AG09319 (cell line): ENCODE measurements around the gene MOGAT1.

ENCODE experiments used
- DNase-seq: peaks from one replicate; pipeline ENCODE4 v3.0.0-alpha.2; 2010; ENCODE audit warnings: low read depth; ENCODE audit errors: extremely low read depth
- TF ChIP-seq, protein P1 (sequence below): IDR thresholded peaks from 2 replicates; pipeline ENCODE4 v1.5.1; 2011; ENCODE audit warnings: low read depth, mild to moderate bottlenecking, inconsistent platforms, low read length, moderate library complexity

MOGAT1 gene

DNA sequence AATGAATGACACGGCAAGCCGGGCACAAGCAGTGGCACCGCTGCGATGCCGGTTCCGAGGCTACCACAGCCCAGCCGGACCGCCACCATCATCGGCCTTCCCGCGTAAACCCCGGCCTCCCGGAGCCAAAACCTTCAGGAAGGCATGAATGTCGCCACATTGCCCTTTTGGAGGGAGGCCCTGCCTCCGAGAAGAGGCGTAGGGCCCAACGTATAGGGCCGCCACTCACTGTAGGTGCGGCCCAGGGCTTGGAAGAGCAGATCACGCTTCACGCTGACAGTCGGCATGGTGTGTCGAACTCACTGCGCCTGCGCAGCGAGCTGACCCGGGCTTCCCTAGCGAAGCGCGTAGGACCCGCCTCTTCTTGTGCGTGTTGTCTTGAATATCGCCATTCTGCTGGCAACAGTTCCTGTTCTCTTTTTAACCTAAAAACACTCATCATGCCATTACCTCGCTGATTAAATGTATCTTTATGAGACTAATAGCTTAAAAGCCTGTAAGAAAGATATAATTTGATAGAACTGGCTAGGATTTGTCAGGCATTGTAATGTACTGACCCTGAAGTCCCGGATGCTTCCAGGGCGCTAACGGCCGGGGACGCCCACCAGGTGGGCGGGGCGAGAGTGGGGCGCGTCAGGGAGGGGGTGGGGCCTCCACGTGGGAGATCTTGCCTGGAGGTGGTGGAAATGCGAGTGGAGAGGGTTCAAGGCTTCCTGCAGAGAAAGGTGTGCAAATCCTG is 15.5 kb upstream of the MOGAT1 start, which contains the start of gene FARSB:
Gene FARSB (minus strand): TSS at position 306 of the 739 bp plus-strand sequence. CDS start 19 bp downstream, at position 287.
- TF ChIP-seq, protein P1, sequence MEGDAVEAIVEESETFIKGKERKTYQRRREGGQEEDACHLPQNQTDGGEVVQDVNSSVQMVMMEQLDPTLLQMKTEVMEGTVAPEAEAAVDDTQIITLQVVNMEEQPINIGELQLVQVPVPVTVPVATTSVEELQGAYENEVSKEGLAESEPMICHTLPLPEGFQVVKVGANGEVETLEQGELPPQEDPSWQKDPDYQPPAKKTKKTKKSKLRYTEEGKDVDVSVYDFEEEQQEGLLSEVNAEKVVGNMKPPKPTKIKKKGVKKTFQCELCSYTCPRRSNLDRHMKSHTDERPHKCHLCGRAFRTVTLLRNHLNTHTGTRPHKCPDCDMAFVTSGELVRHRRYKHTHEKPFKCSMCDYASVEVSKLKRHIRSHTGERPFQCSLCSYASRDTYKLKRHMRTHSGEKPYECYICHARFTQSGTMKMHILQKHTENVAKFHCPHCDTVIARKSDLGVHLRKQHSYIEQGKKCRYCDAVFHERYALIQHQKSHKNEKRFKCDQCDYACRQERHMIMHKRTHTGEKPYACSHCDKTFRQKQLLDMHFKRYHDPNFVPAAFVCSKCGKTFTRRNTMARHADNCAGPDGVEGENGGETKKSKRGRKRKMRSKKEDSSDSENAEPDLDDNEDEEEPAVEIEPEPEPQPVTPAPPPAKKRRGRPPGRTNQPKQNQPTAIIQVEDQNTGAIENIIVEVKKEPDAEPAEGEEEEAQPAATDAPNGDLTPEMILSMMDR, result no peak
- DNase-seq, result peak; percentile 90

- DNase-seq, result no peak
Measured at GRCh38 chr2:222656526-222657446, 14.7 kb upstream of the MOGAT1 start.

GRCh38 chr2:222663479-222663878 is 8.0 kb upstream of the MOGAT1 start:
- no peak for DNase-seq
- TF ChIP-seq, protein P1, result no peak

More at GRCh38 chr2:222656526-222657446, 14.7 kb upstream of the MOGAT1 start:
- TF ChIP-seq, protein P1, result no peak

GRCh38 chr2:222668494-222669154 is 2.8 kb upstream of the MOGAT1 start:
- no peak for DNase-seq
- TF ChIP-seq, protein P1, result no peak

DNA sequence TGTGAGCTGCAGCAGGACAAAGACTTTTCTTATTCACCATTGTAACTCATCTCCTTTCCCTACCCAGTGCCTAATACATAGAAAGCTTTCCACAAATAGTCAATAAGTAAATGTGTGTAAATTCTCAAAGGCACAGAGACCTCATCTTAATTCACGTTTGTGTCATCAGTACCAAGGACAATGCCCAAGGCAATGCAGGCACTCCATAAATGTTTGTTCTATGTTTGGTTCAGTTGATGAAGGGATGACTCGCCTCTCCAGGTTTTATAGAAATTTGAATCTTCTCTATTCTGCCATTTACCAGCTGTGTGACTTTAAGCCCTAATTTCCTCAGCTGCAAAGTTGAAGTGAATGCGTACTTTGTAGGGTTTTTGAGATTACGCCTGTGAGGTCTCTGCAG is 2.1 kb upstream of the MOGAT1 start:
- TF ChIP-seq, protein P1, result no peak
- DNase-seq, result no peak

- no peak for DNase-seq
- TF ChIP-seq, protein P1, result no peak
Measured at GRCh38 chr2:222670191-222671038, 1.0 kb upstream of the MOGAT1 start.
